ENCODE measurements around the gene RALA. TPM values are rescaled to one million over a fixed set of nuclear protein-coding genes. Genes with fewer than 3 reads are reported as not detected.
A peak's percentile ranks its signal among the peaks of the same experiment; 100 is the strongest.

RALA gene
- polyA plus RNA-seq, 2 donors = 52.4 to 71.2 TPM

- Histone ChIP-seq H3K27ac (ENCODE audit: low read depth in 2 of 2, low read length in 1 of 2) (peak overlapping the region in 1 of 2 donors; percentile 53), H3K27me3 (ENCODE audit: control insufficient read depth in 1 of 2, insufficient read depth in 2 of 2, low read length in 2 of 2) (no peaks in the 10 kb centered on the region), H3K4me1 (ENCODE audit: control insufficient read depth in 2 of 2, insufficient read depth in 2 of 2, low read length in 1 of 2) (no peaks in the 10 kb centered on the region), H3K36me3 (ENCODE audit: control insufficient read depth in 2 of 2, insufficient read depth in 2 of 2, low read length in 1 of 2) (no peaks in the 10 kb centered on the region), H3K9me3 (ENCODE audit: control insufficient read depth in 2 of 2, insufficient read depth in 1 of 2, low read depth in 1 of 2, low read length in 1 of 2) (peaks cover 4 to 5% of the 10 kb centered on the region in 2 donors), H3K4me3 (ENCODE audit: low read depth in 1 of 2, low read length in 2 of 2) (no peak overlapping the region)
- 21 to 33% methylated on average over 3 of the region's 3 CpGs for WGBS, 2 donors
Observed at GRCh38 chr7:39709768-39710311, 86.5 kb downstream of the RALA start.

GRCh38 chr7:39712751-39713150, 89.4 kb downstream of the RALA start:
- Histone ChIP-seq H3K27ac (ENCODE audit: low read depth in 2 of 2, low read length in 1 of 2) (peak overlapping the region in 1 of 2 donors; percentile 77), H3K36me3 (ENCODE audit: control insufficient read depth in 2 of 2, insufficient read depth in 2 of 2, low read length in 1 of 2) (no peaks in the 10 kb centered on the region), H3K9me3 (ENCODE audit: control insufficient read depth in 2 of 2, insufficient read depth in 1 of 2, low read depth in 1 of 2, low read length in 1 of 2) (peaks cover 4 to 9% of the 10 kb centered on the region in 2 donors), H3K4me1 (ENCODE audit: control insufficient read depth in 2 of 2, insufficient read depth in 2 of 2, low read length in 1 of 2) (no peaks in the 10 kb centered on the region), H3K27me3 (ENCODE audit: control insufficient read depth in 1 of 2, insufficient read depth in 2 of 2, low read length in 2 of 2) (no peaks in the 10 kb centered on the region), H3K4me3 (ENCODE audit: low read depth in 1 of 2, low read length in 2 of 2) (no peak overlapping the region)
- 65 to 69% methylated on average over 1 of the region's 1 CpG for WGBS, 2 donors

- peaks cover 4 to 9% of the 10 kb centered on the region in 2 donors for H3K9me3 ChIP-seq (ENCODE audit: control insufficient read depth in 2 of 2, insufficient read depth in 1 of 2, low read depth in 1 of 2, low read length in 1 of 2)
- H3K4me3 ChIP-seq (ENCODE audit: low read depth in 1 of 2, low read length in 2 of 2) = no peak overlapping the region
- no peaks in the 10 kb centered on the region for H3K4me1 ChIP-seq (ENCODE audit: control insufficient read depth in 2 of 2, insufficient read depth in 2 of 2, low read length in 1 of 2)
- WGBS, 2 donors = 88 to 96% methylated on average over 1 of the region's 1 CpG
- no peak overlapping the region for H3K27ac ChIP-seq (ENCODE audit: low read depth in 2 of 2, low read length in 1 of 2)
- H3K36me3 ChIP-seq (ENCODE audit: control insufficient read depth in 2 of 2, insufficient read depth in 2 of 2, low read length in 1 of 2) = no peaks in the 10 kb centered on the region
- H3K27me3 ChIP-seq (ENCODE audit: control insufficient read depth in 1 of 2, insufficient read depth in 2 of 2, low read length in 2 of 2) = no peaks in the 10 kb centered on the region
Observed at GRCh38 chr7:39714447-39715091, 91.2 kb downstream of the RALA start.

GRCh38 chr7:39720586-39720985, 97.2 kb downstream of the RALA start:
- Histone ChIP-seq H3K27ac (ENCODE audit: low read depth in 2 of 2, low read length in 1 of 2) (peak overlapping the region; percentile 98 to 99), H3K4me1 (ENCODE audit: control insufficient read depth in 2 of 2, insufficient read depth in 2 of 2, low read length in 1 of 2) (peaks cover 2 to 4% of the 10 kb centered on the region in 2 donors), H3K36me3 (ENCODE audit: control insufficient read depth in 2 of 2, insufficient read depth in 2 of 2, low read length in 1 of 2) (no peaks in the 10 kb centered on the region), H3K4me3 (ENCODE audit: low read depth in 1 of 2, low read length in 2 of 2) (no peak overlapping the region), H3K9me3 (ENCODE audit: control insufficient read depth in 2 of 2, insufficient read depth in 1 of 2, low read depth in 1 of 2, low read length in 1 of 2) (no peaks in the 10 kb centered on the region), H3K27me3 (ENCODE audit: control insufficient read depth in 1 of 2, insufficient read depth in 2 of 2, low read length in 2 of 2) (no peaks in the 10 kb centered on the region)
- 42 to 44% methylated on average over 7 of the region's 7 CpGs for WGBS, 2 donors

- Histone ChIP-seq H3K27ac (ENCODE audit: low read depth in 2 of 2, low read length in 1 of 2) (peak overlapping the region; percentile 82 to 87), H3K36me3 (ENCODE audit: control insufficient read depth in 2 of 2, insufficient read depth in 2 of 2, low read length in 1 of 2) (no peaks in the 10 kb centered on the region), H3K4me3 (ENCODE audit: low read depth in 1 of 2, low read length in 2 of 2) (no peak overlapping the region), H3K4me1 (ENCODE audit: control insufficient read depth in 2 of 2, insufficient read depth in 2 of 2, low read length in 1 of 2) (peaks cover 2 to 4% of the 10 kb centered on the region in 2 donors), H3K9me3 (ENCODE audit: control insufficient read depth in 2 of 2, insufficient read depth in 1 of 2, low read depth in 1 of 2, low read length in 1 of 2) (no peaks in the 10 kb centered on the region), H3K27me3 (ENCODE audit: control insufficient read depth in 1 of 2, insufficient read depth in 2 of 2, low read length in 2 of 2) (no peaks in the 10 kb centered on the region)
- 77 to 92% methylated on average over 3 of the region's 3 CpGs for WGBS, 2 donors
Observed at GRCh38 chr7:39721345-39721744, 98.0 kb downstream of the RALA start.

GRCh38 chr7:39721919-39722597, 98.7 kb downstream of the RALA start:
- H3K27me3 ChIP-seq (ENCODE audit: control insufficient read depth in 1 of 2, insufficient read depth in 2 of 2, low read length in 2 of 2) = no peaks in the 10 kb centered on the region
- H3K4me1 ChIP-seq (ENCODE audit: control insufficient read depth in 2 of 2, insufficient read depth in 2 of 2, low read length in 1 of 2) = peaks cover 2 to 4% of the 10 kb centered on the region in 2 donors
- H3K36me3 ChIP-seq (ENCODE audit: control insufficient read depth in 2 of 2, insufficient read depth in 2 of 2, low read length in 1 of 2) = no peaks in the 10 kb centered on the region
- 97% methylated on average over 17 of the region's 17 CpGs for WGBS, 2 donors
- no peaks in the 10 kb centered on the region for H3K9me3 ChIP-seq (ENCODE audit: control insufficient read depth in 2 of 2, insufficient read depth in 1 of 2, low read depth in 1 of 2, low read length in 1 of 2)
- H3K4me3 ChIP-seq (ENCODE audit: low read depth in 1 of 2, low read length in 2 of 2) = no peak overlapping the region
- H3K27ac ChIP-seq (ENCODE audit: low read depth in 2 of 2, low read length in 1 of 2) = no peak overlapping the region

GRCh38 chr7:39727231-39728012, 104.0 kb downstream of the RALA start:
- no peaks in the 10 kb centered on the region for H3K27me3 ChIP-seq (ENCODE audit: control insufficient read depth in 1 of 2, insufficient read depth in 2 of 2, low read length in 2 of 2)
- no peak overlapping the region for H3K27ac ChIP-seq (ENCODE audit: low read depth in 2 of 2, low read length in 1 of 2)
- no peaks in the 10 kb centered on the region for H3K4me1 ChIP-seq (ENCODE audit: control insufficient read depth in 2 of 2, insufficient read depth in 2 of 2, low read length in 1 of 2)
- no peaks in the 10 kb centered on the region for H3K36me3 ChIP-seq (ENCODE audit: control insufficient read depth in 2 of 2, insufficient read depth in 2 of 2, low read length in 1 of 2)
- H3K9me3 ChIP-seq (ENCODE audit: control insufficient read depth in 2 of 2, insufficient read depth in 1 of 2, low read depth in 1 of 2, low read length in 1 of 2) = no peaks in the 10 kb centered on the region
- H3K4me3 ChIP-seq (ENCODE audit: low read depth in 1 of 2, low read length in 2 of 2) = no peak overlapping the region
- WGBS, 2 donors = 92 to 93% methylated on average over 3 of the region's 3 CpGs

GRCh38 chr7:39732837-39733804, 109.7 kb downstream of the RALA start:
- no peaks in the 10 kb centered on the region for H3K36me3 ChIP-seq (ENCODE audit: control insufficient read depth in 2 of 2, insufficient read depth in 2 of 2, low read length in 1 of 2)
- no peaks in the 10 kb centered on the region for H3K27me3 ChIP-seq (ENCODE audit: control insufficient read depth in 1 of 2, insufficient read depth in 2 of 2, low read length in 2 of 2)
- H3K4me1 ChIP-seq (ENCODE audit: control insufficient read depth in 2 of 2, insufficient read depth in 2 of 2, low read length in 1 of 2) = peaks cover 2 to 6% of the 10 kb centered on the region in 2 donors
- 2 to 3% methylated on average over 52 of the region's 52 CpGs for WGBS, 2 donors
- H3K9me3 ChIP-seq (ENCODE audit: control insufficient read depth in 2 of 2, insufficient read depth in 1 of 2, low read depth in 1 of 2, low read length in 1 of 2) = no peaks in the 10 kb centered on the region
- H3K4me3 ChIP-seq (ENCODE audit: low read depth in 1 of 2, low read length in 2 of 2) = peak overlapping the region; percentile 60 to 66
- H3K27ac ChIP-seq (ENCODE audit: low read depth in 2 of 2, low read length in 1 of 2) = peak overlapping the region; percentile 84 to 92
